NOMO-1 treated with DMSO at 0.1 percent for 48 hours (cell line): ENCODE results near the gene ILDR2.

Source experiments
- DNase-seq: peaks from one replicate; lab custom pipeline; 2025; ENCODE audit not compliant: unreplicated experiment; lab: John Stamatoyannopoulos, UW

Gene ILDR2

GRCh38 chr1:166975361-166976129, at the start of gene ILDR2:
ILDR2 (minus strand) TSS chr1:166975540; CDS start chr1:166975268, 272 bp downstream.
- DNase-seq, result peak; percentile 14

GRCh38 chr1:167022384-167022783, 47.0 kb upstream of the ILDR2 start:
- no peak for DNase-seq

- DNase-seq, result peak; percentile 42
These were observed 40.9 kb upstream of the ILDR2 start for GRCh38 chr1:167016100-167016750.

- DNase-seq, result no peak
These were observed 38.0 kb upstream of the ILDR2 start for GRCh38 chr1:167013108-167013929.

GRCh38 chr1:167012570-167012969, 37.2 kb upstream of the ILDR2 start:
- DNase-seq, result no peak

GRCh38 chr1:167011560-167012191, 36.3 kb upstream of the ILDR2 start:
- no peak for DNase-seq

GRCh38 chr1:167003711-167004110, 28.4 kb upstream of the ILDR2 start:
- no peak for DNase-seq

- no peak for DNase-seq
These were observed 27.0 kb upstream of the ILDR2 start for GRCh38 chr1:167002354-167002753.

GRCh38 chr1:167000546-167000945, 25.2 kb upstream of the ILDR2 start:
- no peak for DNase-seq

- no peak for DNase-seq
These were observed 24.2 kb upstream of the ILDR2 start for GRCh38 chr1:166999500-167000055.

- DNase-seq, result no peak
These were observed 23.7 kb upstream of the ILDR2 start for GRCh38 chr1:166999075-166999474.

- no peak for DNase-seq
These were observed 13.7 kb upstream of the ILDR2 start, which contains the start of gene MAEL for GRCh38 chr1:166988974-166989515. MAEL (plus strand) TSS chr1:166989280; CDS start chr1:166989353, 73 bp downstream.

- no peak for DNase-seq
These were observed 6.2 kb upstream of the ILDR2 start for GRCh38 chr1:166981589-166981988.

GRCh38 chr1:166980818-166981217, 5.5 kb upstream of the ILDR2 start:
- no peak for DNase-seq

GRCh38 chr1:166980383-166980782, 5.0 kb upstream of the ILDR2 start:
- no peak for DNase-seq

- peak; percentile 45 for DNase-seq
These were observed 3.5 kb upstream of the ILDR2 start for GRCh38 chr1:166978821-166979220.

GRCh38 chr1:166977951-166978350, 2.6 kb upstream of the ILDR2 start:
- no peak for DNase-seq

GRCh38 chr1:166974647-166975345, 544 bp downstream of the ILDR2 start:
- DNase-seq, result no peak

- DNase-seq, result no peak
These were observed 2.5 kb downstream of the ILDR2 start for GRCh38 chr1:166972826-166973225.

- DNase-seq, result no peak
These were observed 3.1 kb downstream of the ILDR2 start for GRCh38 chr1:166972193-166972592.
